WI38 (cell line): ENCODE results near the gene SVEP1.
"Not testable (repeated sequence)": the region's sequence is repeated elsewhere in the genome, so short reads cannot be mapped to it uniquely, and the experiment has no call there.

ENCODE experiments used
- H3K4me3 ChIP-seq: 2 replicates; pipeline ENCODE4 v1.5.1; 2011; ENCODE audit warnings: low read depth, mild to moderate bottlenecking, control low read depth, low read length
- CTCF ChIP-seq: IDR thresholded peaks from 2 replicates; pipeline ENCODE4 v1.5.1; 2012; ENCODE audit warnings: low read depth, mild to moderate bottlenecking, control low read depth, low read length

The SVEP1 gene

GRCh38 chr9:110579034-110579861 lies at the start of gene SVEP1:
TSS of gene SVEP1 (minus strand) at chr9:110579741. CDS start at chr9:110579543, 198 bp downstream.
- peak within 1 kb of the TSS; percentile 91 for H3K4me3 ChIP-seq

GRCh38 chr9:110626101-110626829 lies 46.7 kb upstream of the SVEP1 start:
- no peak overlapping the region for H3K4me3 ChIP-seq
- TF ChIP-seq CTCF: no peak

More at GRCh38 chr9:110579034-110579861, at the start of gene SVEP1:
- TF ChIP-seq CTCF: no peak

GRCh38 chr9:110623462-110624025 lies 44.0 kb upstream of the SVEP1 start:
- TF ChIP-seq CTCF: peak; percentile 20; the same call in 1 of the 2 replicates
- no peak overlapping the region for H3K4me3 ChIP-seq

GRCh38 chr9:110622368-110622767 lies 42.8 kb upstream of the SVEP1 start:
- no peak overlapping the region for H3K4me3 ChIP-seq
- no peak for TF ChIP-seq CTCF

- TF ChIP-seq CTCF: no peak
These were observed 41.2 kb upstream of the SVEP1 start for GRCh38 chr9:110620726-110621125.

GRCh38 chr9:110619831-110620230 lies 40.3 kb upstream of the SVEP1 start:
- H3K4me3 ChIP-seq: no peak overlapping the region
- no peak for TF ChIP-seq CTCF

More at GRCh38 chr9:110620726-110621125, 41.2 kb upstream of the SVEP1 start:
- H3K4me3 ChIP-seq: no peak overlapping the region

GRCh38 chr9:110615498-110615897 lies 36.0 kb upstream of the SVEP1 start:
- no peak for TF ChIP-seq CTCF
- H3K4me3 ChIP-seq: no peak overlapping the region

GRCh38 chr9:110614576-110614975 lies 35.0 kb upstream of the SVEP1 start:
- H3K4me3 ChIP-seq: not testable (repeated sequence)
